HG02588 (cell line): ENCODE data around the gene NFYB.
A peak's percentile ranks its signal among the peaks of the same experiment; 100 is the strongest.
"Not testable (repeated sequence)": the region's sequence is repeated elsewhere in the genome, so short reads cannot be mapped to it uniquely, and the experiment has no call there.

Experiments used
- ATAC-seq: cut with Tn5 transposase; IDR thresholded peaks from one replicate; pipeline ENCODE4 v1.9.1; 2021; ENCODE audit warnings: mild to moderate bottlenecking, moderate library complexity; ENCODE audit not compliant: unreplicated experiment

The NFYB gene

GRCh38 chr12:104163028-104163427, 25.0 kb upstream of the NFYB start:
- not testable (repeated sequence) for ATAC-seq

GRCh38 chr12:104155711-104156555, 17.9 kb upstream of the NFYB start:
- ATAC-seq = no peak

GRCh38 chr12:104154806-104155205, 16.8 kb upstream of the NFYB start:
- ATAC-seq = no peak

GRCh38 chr12:104154286-104154685, 16.3 kb upstream of the NFYB start:
- ATAC-seq = no peak

- no peak for ATAC-seq
Observed at GRCh38 chr12:104152685-104153241, 14.8 kb upstream of the NFYB start.

GRCh38 chr12:104150416-104150815, 12.4 kb upstream of the NFYB start:
- ATAC-seq = no peak

GRCh38 chr12:104147346-104147745, 9.3 kb upstream of the NFYB start:
- ATAC-seq = no peak

- ATAC-seq = no peak
Observed at GRCh38 chr12:104143918-104144317, 5.9 kb upstream of the NFYB start.

GRCh38 chr12:104143002-104143401, 5.0 kb upstream of the NFYB start:
- ATAC-seq = no peak

- ATAC-seq = no peak
Observed at GRCh38 chr12:104142543-104142942, 4.5 kb upstream of the NFYB start.

- ATAC-seq = no peak
Observed at GRCh38 chr12:104138797-104139152, 765 bp upstream of the NFYB start.

- ATAC-seq = peak; percentile 29
Observed at GRCh38 chr12:104137001-104137901, 759 bp downstream of the NFYB start.

- no peak for ATAC-seq
Observed at GRCh38 chr12:104136577-104136976, 1.4 kb downstream of the NFYB start.

GRCh38 chr12:104134882-104135281, 3.1 kb downstream of the NFYB start:
- no peak for ATAC-seq

- no peak for ATAC-seq
Observed at GRCh38 chr12:104133866-104134265, 4.1 kb downstream of the NFYB start.

GRCh38 chr12:104133321-104133720, 4.7 kb downstream of the NFYB start:
- no peak for ATAC-seq

GRCh38 chr12:104132351-104132956, 5.6 kb downstream of the NFYB start:
- no peak for ATAC-seq

- ATAC-seq = no peak
Observed at GRCh38 chr12:104131609-104132008, 6.4 kb downstream of the NFYB start.

GRCh38 chr12:104130760-104131159, 7.2 kb downstream of the NFYB start:
- ATAC-seq = no peak

- ATAC-seq = no peak
Observed at GRCh38 chr12:104126548-104126947, 11.5 kb downstream of the NFYB start.

- no peak for ATAC-seq
Observed at GRCh38 chr12:104122298-104122697, 15.7 kb downstream of the NFYB start.
